ENCODE results near the gene GREB1. TPM values are rescaled to one million over a fixed set of nuclear protein-coding genes. Genes with fewer than 3 reads are reported as not detected.

GREB1 gene
- total and polyA plus RNA-seq, 2 of the 13 experiments (the other 11 are each of a cell fraction or from before 2014, with no cell fraction given): 31.3 to 61.2 TPM

- Histone ChIP-seq H3K9me3 (ENCODE audit: low read length) (no peaks in the 10 kb centered on the region), H3K4me2 (ENCODE audit: low read depth, low read length) (no peak overlapping the region), H3K36me3 (replicated peaks in 1 of 2; ENCODE audit: control insufficient read depth in 1 of 2, insufficient read depth in 2 of 2, low read length in 2 of 2) (peaks cover 75 to 97% of the 10 kb centered on the region in 2 experiments), H3K9ac (ENCODE audit: insufficient read depth, low read depth, low read length) (no peak overlapping the region), H4K20me1 (ENCODE audit: insufficient read depth, low read length) (no peaks in the 10 kb centered on the region; the same call in 1 of the 2 replicates), H3K4me3 (replicated peaks in 1 of 3; ENCODE audit: insufficient read depth in 1 of 3, low read depth in 2 of 3, low read length in 3 of 3) (no peak overlapping the region), H3K79me2 (ENCODE audit: insufficient read depth, low read length) (no peaks in the 10 kb centered on the region), H3K4me1 (ENCODE audit: insufficient read depth, low read length) (no peaks in the 10 kb centered on the region), H3K27ac (ENCODE audit: extremely low read length, insufficient read depth, low read length) (no peak overlapping the region), H2AFZ (ENCODE audit: low read length) (no peak overlapping the region), H3K27me3 (ENCODE audit: control insufficient read depth in 1 of 2, insufficient read depth in 2 of 2, low read length in 2 of 2) (no peaks in the 10 kb centered on the region)
- intact Hi-C loops (cut with micrococcal nuclease; ENCODE audit: unreplicated experiment): no loop called here
- in situ Hi-C loops (cut with HindIII; ENCODE audit: extremely low pct_ligation_motif_present, low pct_unique_long_range_greater_than_20kb): no loop called here
- FAIRE-seq (no peak), DNase-seq (ENCODE audit: low spot score) (no peak), ATAC-seq (no peak)
- BruUV-seq (replicated peaks): no TSS peak
- ChIA-PET CTCF (ENCODE audit: low intra/inter-chr PET ratio, low total read pairs) (no interaction called here), POLR2A (no interaction called here)
- TF ChIP-seq ZBTB20 (CRISPR knock-in tag; IDR thresholded peaks at IDR 0.05; ENCODE audit: borderline replicate concordance, low read depth) (no peak), GABPB1 (CRISPR knock-in tag; IDR thresholded peaks at IDR 0.05) (no peak), REST (IDR thresholded peaks at IDR 0.05; ENCODE audit: borderline replicate concordance in 1 of 2, low read depth in 1 of 2, low read length in 2 of 2) (no peak), PPARG (CRISPR knock-in tag; conservative IDR thresholded peaks at IDR 0.05) (no peak), ZBTB37 (CRISPR knock-in tag; IDR thresholded peaks at IDR 0.05) (no peak), ZNF205 (CRISPR knock-in tag; IDR thresholded peaks at IDR 0.05) (no peak), MTA3 (CRISPR knock-in tag; IDR thresholded peaks at IDR 0.05) (no peak), ZNF782 (CRISPR knock-in tag; IDR thresholded peaks at IDR 0.05; ENCODE audit: borderline replicate concordance) (no peak), NRL (CRISPR knock-in tag; IDR thresholded peaks at IDR 0.05; ENCODE audit: borderline replicate concordance) (no peak), ZNF256 (CRISPR knock-in tag; conservative IDR thresholded peaks at IDR 0.05) (no peak), ZC3H4 (CRISPR knock-in tag; IDR thresholded peaks at IDR 0.05; ENCODE audit: borderline replicate concordance) (no peak), MYC (CRISPR knock-in tag; IDR thresholded peaks at IDR 0.05; ENCODE audit: borderline replicate concordance) (no peak), ZNF317 (CRISPR knock-in tag; IDR thresholded peaks at IDR 0.05) (no peak)
- 97% methylated on average over 4 of the region's 4 CpGs for WGBS (ENCODE audit: low lambda C conversion rate)
These were observed 97.0 kb downstream of the GREB1 start for GRCh38 chr2:11630855-11631254.

All from HepG2 (cell line).